Measurements from ENCODE around the gene ADGB. TPM values are rescaled to one million over a fixed set of nuclear protein-coding genes. Genes with fewer than 3 reads are reported as not detected.

Gene ADGB
- total and polyA plus RNA-seq, 9 of the 15 experiments (the other 6 are each of a cell fraction or from before 2014, with no cell fraction given): not detected

- TF ChIP-seq MGA (IDR thresholded peaks at IDR 0.05) (no peak), POLR2A (conservative IDR thresholded peaks at IDR 0.05) (no peak), ZNF449 (CRISPR knock-in tag; IDR thresholded peaks at IDR 0.05) (no peak), ZNF695 (CRISPR knock-in tag; IDR thresholded peaks at IDR 0.05) (no peak), HNRNPLL (IDR thresholded peaks at IDR 0.05; ENCODE audit: low read depth, low read length, poor library complexity, severe bottlenecking) (no peak), SMAD4 (CRISPR knock-in tag; conservative IDR thresholded peaks at IDR 0.05) (no peak), ARHGAP35 (IDR thresholded peaks at IDR 0.05; ENCODE audit: partially characterized antibody) (no peak), E2F1 (CRISPR knock-in tag; IDR thresholded peaks at IDR 0.05) (no peak), CHAMP1 (IDR thresholded peaks at IDR 0.05) (no peak), LARP7 (IDR thresholded peaks at IDR 0.05) (no peak), MCM5 (IDR thresholded peaks at IDR 0.05; ENCODE audit: low read depth) (no peak)
Observed at GRCh38 chr6:146861716-146862115, 262.9 kb downstream of the ADGB start (continued).
